Trophoblast cell (in vitro differentiated cells and primary cell): ENCODE data around the gene KMT2D.
A peak's percentile ranks its signal among the peaks of the same experiment; 100 is the strongest.

Experiments
- DNase-seq, 2 donors: peaks; one replicate each; pipeline ENCODE4 v3.0.0-alpha.2; 2016
- H2AFZ ChIP-seq: 2 replicates; pipeline ENCODE4 v1.6.1; 2013; ENCODE audit warnings: low read length, moderate library complexity, mild to moderate bottlenecking; ENCODE audit not compliant: insufficient read depth, poor library complexity
- H2AK5ac ChIP-seq: 2 replicates; pipeline ENCODE4 v1.6.1; 2013; ENCODE audit warnings: mild to moderate bottlenecking, low read length
- H2BK120ac ChIP-seq: 2 replicates; pipeline ENCODE4 v1.6.1; 2013; ENCODE audit warnings: low read length, mild to moderate bottlenecking, moderate library complexity; ENCODE audit not compliant: insufficient read depth, poor library complexity
- H2BK12ac ChIP-seq: 2 replicates; pipeline ENCODE4 v1.6.1; 2013; ENCODE audit warnings: mild to moderate bottlenecking, low read length, moderate library complexity
- H2BK5ac ChIP-seq: 2 replicates; pipeline ENCODE4 v1.6.1; 2013; ENCODE audit warnings: low read length, low read depth, moderate library complexity, mild to moderate bottlenecking; ENCODE audit not compliant: poor library complexity
- H3K14ac ChIP-seq: 2 replicates; pipeline ENCODE4 v1.6.1; 2013; ENCODE audit warnings: mild to moderate bottlenecking, low read length
- H3K18ac ChIP-seq: 2 replicates; pipeline ENCODE4 v1.6.1; 2013; ENCODE audit warnings: mild to moderate bottlenecking, low read length
- H3K23ac ChIP-seq: 2 replicates; pipeline ENCODE4 v1.6.1; 2013; ENCODE audit warnings: low read length
- H3K27ac ChIP-seq: 2 replicates; pipeline ENCODE4 v1.5.1; 2013; ENCODE audit warnings: low read depth, mild to moderate bottlenecking, inconsistent platforms, low read length, moderate library complexity
- H3K27me3 ChIP-seq: 2 replicates; pipeline ENCODE4 v1.6.1; 2013; ENCODE audit warnings: inconsistent platforms, mild to moderate bottlenecking, low read length, moderate library complexity; ENCODE audit not compliant: insufficient read depth
- H3K36me3 ChIP-seq, 2 experiments: 1 replicate in 1 of 2; 2 replicates in 1 of 2; pipeline ENCODE4 v1.6.1; 2013; ENCODE audit warnings: low read length in 2 of 2, mild to moderate bottlenecking in 2 of 2, moderate library complexity in 1 of 2; ENCODE audit not compliant: insufficient read depth in 2 of 2, control insufficient read depth in 1 of 2
- H3K4ac ChIP-seq: 2 replicates; pipeline ENCODE4 v1.6.1; 2013; ENCODE audit warnings: low read depth, mild to moderate bottlenecking, low read length, moderate library complexity
- H3K4me1 ChIP-seq, 2 experiments: 1 replicate in 1 of 2; 2 replicates in 1 of 2; pipeline ENCODE4 v1.6.1; 2013; ENCODE audit warnings: low read length in 2 of 2, mild to moderate bottlenecking in 2 of 2, moderate library complexity in 1 of 2; ENCODE audit not compliant: insufficient read depth in 2 of 2, control insufficient read depth in 1 of 2
- H3K4me2 ChIP-seq: 2 replicates; pipeline ENCODE4 v1.6.1; 2013; ENCODE audit warnings: inconsistent platforms, mild to moderate bottlenecking, low read length, moderate library complexity
- H3K4me3 ChIP-seq: 2 replicates; pipeline ENCODE4 v1.5.1; 2013; ENCODE audit warnings: mild to moderate bottlenecking, low read depth, low read length, inconsistent platforms
- H3K79me1 ChIP-seq: one replicate; pipeline ENCODE4 v1.6.1; 2013; ENCODE audit warnings: low read length
- H3K79me2 ChIP-seq: 2 replicates; pipeline ENCODE4 v1.6.1; 2013; ENCODE audit warnings: low read length, mild to moderate bottlenecking; ENCODE audit not compliant: control insufficient read depth, insufficient read depth, poor library complexity
- H3K9ac ChIP-seq: 2 replicates; pipeline ENCODE4 v1.6.1; 2013; ENCODE audit warnings: mild to moderate bottlenecking, low read length
- H3K9me3 ChIP-seq: 2 replicates; pipeline ENCODE4 v1.6.1; 2013; ENCODE audit warnings: low read depth, mild to moderate bottlenecking, control low read depth, inconsistent platforms, low read length; ENCODE audit not compliant: insufficient read depth
- H4K12ac ChIP-seq: 2 replicates; pipeline ENCODE4 v1.6.1; 2013; ENCODE audit warnings: low read depth, mild to moderate bottlenecking, low read length, moderate library complexity
- H4K8ac ChIP-seq: 2 replicates; pipeline ENCODE4 v1.6.1; 2013; ENCODE audit warnings: low read depth, mild to moderate bottlenecking, low read length, moderate library complexity
- H4K91ac ChIP-seq: one replicate; pipeline ENCODE4 v1.6.1; 2013; ENCODE audit warnings: low read depth, mild to moderate bottlenecking, low read length, moderate library complexity
- WGBS: extraction: QIAGEN DNeasy Blood & Tissue Kit; methylation state at CpG from one replicate; pipeline ENCODE4 v1.1.7; 2013; ENCODE audit warnings: missing lambda C conversion rate; ENCODE audit not compliant: insufficient read length, insufficient coverage; ENCODE audit errors: extremely low coverage; 5-methylcytosine and 5-hydroxymethylcytosine counted together

KMT2D gene

GRCh38 chr12:49104822-49105221 is 44.2 kb upstream of the KMT2D start:
- no peaks in the 10 kb centered on the region for H3K27me3 ChIP-seq
- no peak overlapping the region for H3K27ac ChIP-seq
- H3K9me3 ChIP-seq = peaks cover 2% of the 10 kb centered on the region
- H4K91ac ChIP-seq = no peak overlapping the region
- no peak overlapping the region for H2AK5ac ChIP-seq
- no peak overlapping the region for H2BK5ac ChIP-seq
- no peak overlapping the region for H3K14ac ChIP-seq
- H4K12ac ChIP-seq = no peak overlapping the region
- H3K79me1 ChIP-seq = peaks cover under 1% of the 10 kb centered on the region
- no peak overlapping the region for H4K8ac ChIP-seq
- H2BK12ac ChIP-seq = no peak overlapping the region
- WGBS = no CpG with 5 or more reads among the region's 3 CpGs
- no peak overlapping the region for H3K23ac ChIP-seq
- H3K36me3 ChIP-seq = peaks cover 46 to 63% of the 10 kb centered on the region in 2 experiments
- H3K18ac ChIP-seq = no peak overlapping the region
- H3K79me2 ChIP-seq = no peaks in the 10 kb centered on the region
- DNase-seq = no peak
- peaks cover 15 to 16% of the 10 kb centered on the region in 2 experiments for H3K4me1 ChIP-seq
- no peak overlapping the region for H2BK120ac ChIP-seq
- H3K4me2 ChIP-seq = no peak overlapping the region
- H3K4ac ChIP-seq = no peak overlapping the region
- H2AFZ ChIP-seq = no peak overlapping the region
- no peak overlapping the region for H3K4me3 ChIP-seq
- no peak overlapping the region for H3K9ac ChIP-seq

GRCh38 chr12:49100380-49100779 is 39.8 kb upstream of the KMT2D start:
- no peak overlapping the region for H3K27ac ChIP-seq
- H2AFZ ChIP-seq = no peak overlapping the region
- no peak for DNase-seq
- no peak overlapping the region for H2BK120ac ChIP-seq
- no CpG with 5 or more reads among the region's 6 CpGs for WGBS
- H3K9me3 ChIP-seq = peaks cover 2% of the 10 kb centered on the region
- H3K23ac ChIP-seq = no peak overlapping the region
- H2AK5ac ChIP-seq = no peak overlapping the region
- H3K79me1 ChIP-seq = no peaks in the 10 kb centered on the region
- no peak overlapping the region for H3K18ac ChIP-seq
- no peak overlapping the region for H3K14ac ChIP-seq
- peaks cover 2% of the 10 kb centered on the region for H3K27me3 ChIP-seq
- H3K4me2 ChIP-seq = no peak overlapping the region
- H3K4ac ChIP-seq = no peak overlapping the region
- peaks cover 0 to 1% of the 10 kb centered on the region in 2 experiments for H3K4me1 ChIP-seq
- H4K12ac ChIP-seq = no peak overlapping the region
- H3K79me2 ChIP-seq = no peaks in the 10 kb centered on the region
- H3K4me3 ChIP-seq = no peak overlapping the region
- H3K36me3 ChIP-seq = peaks cover 61 to 75% of the 10 kb centered on the region in 2 experiments
- no peak overlapping the region for H3K9ac ChIP-seq
- no peak overlapping the region for H2BK12ac ChIP-seq
- H4K91ac ChIP-seq = no peak overlapping the region
- no peak overlapping the region for H4K8ac ChIP-seq
- no peak overlapping the region for H2BK5ac ChIP-seq

- DNase-seq = no peak
- 100% methylated on average over 1 of the region's 2 CpGs for WGBS
Observed at GRCh38 chr12:49098703-49099102, 38.1 kb upstream of the KMT2D start.

GRCh38 chr12:49098035-49098451 is 37.4 kb upstream of the KMT2D start:
- no peak overlapping the region for H2BK12ac ChIP-seq
- H3K18ac ChIP-seq = no peak overlapping the region
- H3K9ac ChIP-seq = no peak overlapping the region
- peaks cover 48 to 54% of the 10 kb centered on the region in 2 experiments for H3K36me3 ChIP-seq
- no peak overlapping the region for H4K91ac ChIP-seq
- no peaks in the 10 kb centered on the region for H3K79me1 ChIP-seq
- no peak overlapping the region for H2BK120ac ChIP-seq
- peaks cover 6 to 10% of the 10 kb centered on the region in 2 experiments for H3K4me1 ChIP-seq
- no peaks in the 10 kb centered on the region for H3K79me2 ChIP-seq
- no peak overlapping the region for H3K14ac ChIP-seq
- peak; percentile 28 to 72 for DNase-seq
- H3K4me2 ChIP-seq = no peak overlapping the region
- H3K27ac ChIP-seq = no peak overlapping the region
- peaks cover 25% of the 10 kb centered on the region for H3K27me3 ChIP-seq
- H3K4me3 ChIP-seq = no peak overlapping the region
- H2AFZ ChIP-seq = no peak overlapping the region
- peaks cover 6% of the 10 kb centered on the region for H3K9me3 ChIP-seq
- no peak overlapping the region for H2BK5ac ChIP-seq
- WGBS = no CpG with 5 or more reads among the region's 4 CpGs
- no peak overlapping the region for H3K4ac ChIP-seq
- H3K23ac ChIP-seq = no peak overlapping the region
- H4K8ac ChIP-seq = no peak overlapping the region
- H4K12ac ChIP-seq = no peak overlapping the region
- no peak overlapping the region for H2AK5ac ChIP-seq

More at GRCh38 chr12:49098703-49099102, 38.1 kb upstream of the KMT2D start:
- no peak overlapping the region for H3K4ac ChIP-seq
- no peak overlapping the region for H4K12ac ChIP-seq
- no peak overlapping the region for H3K27ac ChIP-seq
- H3K14ac ChIP-seq = no peak overlapping the region
- H3K27me3 ChIP-seq = peaks cover 18% of the 10 kb centered on the region
- H2AK5ac ChIP-seq = no peak overlapping the region
- no peak overlapping the region for H3K23ac ChIP-seq
- H3K9me3 ChIP-seq = peaks cover 6% of the 10 kb centered on the region
- peaks cover 6 to 7% of the 10 kb centered on the region in 2 experiments for H3K4me1 ChIP-seq
- peaks cover 51 to 59% of the 10 kb centered on the region in 2 experiments for H3K36me3 ChIP-seq
- no peaks in the 10 kb centered on the region for H3K79me1 ChIP-seq
- no peak overlapping the region for H2BK120ac ChIP-seq
- H2BK12ac ChIP-seq = no peak overlapping the region
- H3K4me2 ChIP-seq = no peak overlapping the region
- no peak overlapping the region for H4K8ac ChIP-seq
- H2AFZ ChIP-seq = no peak overlapping the region
- H3K9ac ChIP-seq = no peak overlapping the region
- H2BK5ac ChIP-seq = no peak overlapping the region
- no peaks in the 10 kb centered on the region for H3K79me2 ChIP-seq
- H4K91ac ChIP-seq = no peak overlapping the region
- H3K4me3 ChIP-seq = no peak overlapping the region
- H3K18ac ChIP-seq = no peak overlapping the region
